ENCODE results near the gene RXRA.

Gene RXRA

GRCh38 chr9:134358026-134358661, 31.9 kb downstream of the RXRA start:
- WGBS (ENCODE audit: extremely low coverage, insufficient coverage, insufficient read length) = no CpG with 5 or more reads among the region's 16 CpGs
- peak; percentile 43 to 54 for DNase-seq
- Histone ChIP-seq H3K23ac (ENCODE audit: low read length) (no peak overlapping the region), H3K79me2 (ENCODE audit: control insufficient read depth, insufficient read depth, low read length, poor library complexity) (peaks cover 8% of the 10 kb centered on the region), H2BK5ac (ENCODE audit: low read depth, low read length, poor library complexity) (no peak overlapping the region), H3K14ac (ENCODE audit: low read length) (peak overlapping the region; percentile 50), H3K4me3 (ENCODE audit: low read depth, low read length) (no peak overlapping the region), H2AK5ac (ENCODE audit: low read length) (peak overlapping the region; percentile 35), H3K4me2 (ENCODE audit: low read length) (no peak overlapping the region), H2AFZ (ENCODE audit: insufficient read depth, low read length, poor library complexity) (no peak overlapping the region), H3K4me1 (ENCODE audit: control insufficient read depth in 1 of 2, insufficient read depth in 2 of 2, low read length in 2 of 2) (peaks cover 42 to 43% of the 10 kb centered on the region in 2 experiments), H2BK12ac (ENCODE audit: low read length) (no peak overlapping the region), H2BK120ac (ENCODE audit: insufficient read depth, low read length, poor library complexity) (peak overlapping the region; percentile 2), H3K18ac (ENCODE audit: low read length) (peak overlapping the region; percentile 80), H4K8ac (ENCODE audit: low read depth, low read length) (peak overlapping the region; percentile 25), H3K9me3 (ENCODE audit: insufficient read depth, low read depth, low read length) (no peaks in the 10 kb centered on the region), H3K4ac (ENCODE audit: low read depth, low read length) (peak overlapping the region; percentile 3), H3K79me1 (ENCODE audit: low read length) (peaks cover 17% of the 10 kb centered on the region), H3K9ac (ENCODE audit: low read length) (no peak overlapping the region), H4K91ac (ENCODE audit: low read depth, low read length) (peak overlapping the region; percentile 47), H4K12ac (ENCODE audit: low read depth, low read length) (no peak overlapping the region), H3K27me3 (ENCODE audit: insufficient read depth, low read length) (no peaks in the 10 kb centered on the region), H3K27ac (ENCODE audit: low read depth, low read length) (peak overlapping the region; percentile 56), H3K36me3 (ENCODE audit: control insufficient read depth in 1 of 2, insufficient read depth in 2 of 2, low read length in 2 of 2) (no peaks in the 10 kb centered on the region)

- no peaks in the 10 kb centered on the region for H3K9me3 ChIP-seq (ENCODE audit: insufficient read depth, low read depth, low read length)
- H2AFZ ChIP-seq (ENCODE audit: insufficient read depth, low read length, poor library complexity) = no peak overlapping the region
- no peak overlapping the region for H4K12ac ChIP-seq (ENCODE audit: low read depth, low read length)
- peaks cover 42 to 43% of the 10 kb centered on the region in 2 experiments for H3K4me1 ChIP-seq (ENCODE audit: control insufficient read depth in 1 of 2, insufficient read depth in 2 of 2, low read length in 2 of 2)
- peak overlapping the region; percentile 27 for H2BK12ac ChIP-seq (ENCODE audit: low read length)
- H3K4me2 ChIP-seq (ENCODE audit: low read length) = no peak overlapping the region
- H3K9ac ChIP-seq (ENCODE audit: low read length) = no peak overlapping the region
- H4K8ac ChIP-seq (ENCODE audit: low read depth, low read length) = no peak overlapping the region
- H3K23ac ChIP-seq (ENCODE audit: low read length) = no peak overlapping the region
- H3K14ac ChIP-seq (ENCODE audit: low read length) = peak overlapping the region; percentile 25
- H2BK120ac ChIP-seq (ENCODE audit: insufficient read depth, low read length, poor library complexity) = no peak overlapping the region
- H3K79me1 ChIP-seq (ENCODE audit: low read length) = peaks cover 17% of the 10 kb centered on the region
- H3K36me3 ChIP-seq (ENCODE audit: control insufficient read depth in 1 of 2, insufficient read depth in 2 of 2, low read length in 2 of 2) = no peaks in the 10 kb centered on the region
- peaks cover 7% of the 10 kb centered on the region for H3K79me2 ChIP-seq (ENCODE audit: control insufficient read depth, insufficient read depth, low read length, poor library complexity)
- WGBS (ENCODE audit: extremely low coverage, insufficient coverage, insufficient read length) = no CpG with 5 or more reads among the region's 17 CpGs
- H2BK5ac ChIP-seq (ENCODE audit: low read depth, low read length, poor library complexity) = no peak overlapping the region
- no peak overlapping the region for H3K4me3 ChIP-seq (ENCODE audit: low read depth, low read length)
- no peaks in the 10 kb centered on the region for H3K27me3 ChIP-seq (ENCODE audit: insufficient read depth, low read length)
- peak overlapping the region; percentile 42 for H3K18ac ChIP-seq (ENCODE audit: low read length)
- H3K27ac ChIP-seq (ENCODE audit: low read depth, low read length) = no peak overlapping the region
- peak overlapping the region; percentile 36 for H2AK5ac ChIP-seq (ENCODE audit: low read length)
- peak overlapping the region; percentile 21 for H4K91ac ChIP-seq (ENCODE audit: low read depth, low read length)
- peak overlapping the region; percentile 3 for H3K4ac ChIP-seq (ENCODE audit: low read depth, low read length)
- peak; percentile 70 to 79 for DNase-seq
Observed at GRCh38 chr9:134358662-134359319, 32.5 kb downstream of the RXRA start.

- WGBS (ENCODE audit: extremely low coverage, insufficient coverage, insufficient read length) = no CpG with 5 or more reads among the region's 23 CpGs
- no peak overlapping the region for H3K4me3 ChIP-seq (ENCODE audit: low read depth, low read length)
Observed at GRCh38 chr9:134359493-134360179, 33.4 kb downstream of the RXRA start.

GRCh38 chr9:134360180-134360759, 34.0 kb downstream of the RXRA start:
- Histone ChIP-seq H4K12ac (ENCODE audit: low read depth, low read length) (no peak overlapping the region), H3K4me3 (ENCODE audit: low read depth, low read length) (no peak overlapping the region), H3K79me2 (ENCODE audit: control insufficient read depth, insufficient read depth, low read length, poor library complexity) (peaks cover 8% of the 10 kb centered on the region), H3K4me1 (ENCODE audit: control insufficient read depth in 1 of 2, insufficient read depth in 2 of 2, low read length in 2 of 2) (peaks cover 34 to 36% of the 10 kb centered on the region in 2 experiments), H3K4me2 (ENCODE audit: low read length) (no peak overlapping the region), H2BK5ac (ENCODE audit: low read depth, low read length, poor library complexity) (no peak overlapping the region), H3K27ac (ENCODE audit: low read depth, low read length) (no peak overlapping the region), H2BK120ac (ENCODE audit: insufficient read depth, low read length, poor library complexity) (no peak overlapping the region), H4K8ac (ENCODE audit: low read depth, low read length) (no peak overlapping the region), H3K23ac (ENCODE audit: low read length) (no peak overlapping the region), H3K9ac (ENCODE audit: low read length) (no peak overlapping the region), H3K9me3 (ENCODE audit: insufficient read depth, low read depth, low read length) (no peaks in the 10 kb centered on the region), H3K4ac (ENCODE audit: low read depth, low read length) (peak overlapping the region; percentile 29), H3K36me3 (ENCODE audit: control insufficient read depth in 1 of 2, insufficient read depth in 2 of 2, low read length in 2 of 2) (no peaks in the 10 kb centered on the region), H3K79me1 (ENCODE audit: low read length) (peaks cover 17% of the 10 kb centered on the region), H3K27me3 (ENCODE audit: insufficient read depth, low read length) (no peaks in the 10 kb centered on the region), H3K18ac (ENCODE audit: low read length) (no peak overlapping the region), H2AFZ (ENCODE audit: insufficient read depth, low read length, poor library complexity) (no peak overlapping the region), H2BK12ac (ENCODE audit: low read length) (no peak overlapping the region), H3K14ac (ENCODE audit: low read length) (no peak overlapping the region), H4K91ac (ENCODE audit: low read depth, low read length) (no peak overlapping the region), H2AK5ac (ENCODE audit: low read length) (no peak overlapping the region)
- no peak for DNase-seq
- no CpG with 5 or more reads among the region's 30 CpGs for WGBS (ENCODE audit: extremely low coverage, insufficient coverage, insufficient read length)

More at GRCh38 chr9:134359493-134360179, 33.4 kb downstream of the RXRA start:
- no peaks in the 10 kb centered on the region for H3K9me3 ChIP-seq (ENCODE audit: insufficient read depth, low read depth, low read length)
- peak; percentile 80 to 81 for DNase-seq
- peak overlapping the region; percentile 34 for H3K18ac ChIP-seq (ENCODE audit: low read length)
- peaks cover 17% of the 10 kb centered on the region for H3K79me1 ChIP-seq (ENCODE audit: low read length)
- H3K27me3 ChIP-seq (ENCODE audit: insufficient read depth, low read length) = no peaks in the 10 kb centered on the region
- peaks cover 7% of the 10 kb centered on the region for H3K79me2 ChIP-seq (ENCODE audit: control insufficient read depth, insufficient read depth, low read length, poor library complexity)
- H3K36me3 ChIP-seq (ENCODE audit: control insufficient read depth in 1 of 2, insufficient read depth in 2 of 2, low read length in 2 of 2) = no peaks in the 10 kb centered on the region
- no peak overlapping the region for H2BK5ac ChIP-seq (ENCODE audit: low read depth, low read length, poor library complexity)
- H2AK5ac ChIP-seq (ENCODE audit: low read length) = no peak overlapping the region
- H4K91ac ChIP-seq (ENCODE audit: low read depth, low read length) = no peak overlapping the region
- H3K4me2 ChIP-seq (ENCODE audit: low read length) = no peak overlapping the region
- H3K4ac ChIP-seq (ENCODE audit: low read depth, low read length) = peak overlapping the region; percentile 49
- no peak overlapping the region for H3K23ac ChIP-seq (ENCODE audit: low read length)
- H3K4me1 ChIP-seq (ENCODE audit: control insufficient read depth in 1 of 2, insufficient read depth in 2 of 2, low read length in 2 of 2) = peaks cover 40 to 41% of the 10 kb centered on the region in 2 experiments
- no peak overlapping the region for H4K12ac ChIP-seq (ENCODE audit: low read depth, low read length)
- no peak overlapping the region for H2BK12ac ChIP-seq (ENCODE audit: low read length)
- no peak overlapping the region for H4K8ac ChIP-seq (ENCODE audit: low read depth, low read length)
- no peak overlapping the region for H2BK120ac ChIP-seq (ENCODE audit: insufficient read depth, low read length, poor library complexity)
- no peak overlapping the region for H3K9ac ChIP-seq (ENCODE audit: low read length)
- no peak overlapping the region for H3K14ac ChIP-seq (ENCODE audit: low read length)
- no peak overlapping the region for H3K27ac ChIP-seq (ENCODE audit: low read depth, low read length)
- H2AFZ ChIP-seq (ENCODE audit: insufficient read depth, low read length, poor library complexity) = no peak overlapping the region

Measured in trophoblast cell (in vitro differentiated cells and primary cell).